A673 (cell line): ENCODE results near the gene MAML3. TPM values are rescaled to one million over a fixed set of nuclear protein-coding genes. Genes with fewer than 3 reads are reported as not detected.

ENCODE experiments used
- BruUV-seq: library from RNA; stranded (reverse); fragments of 400-500 nt; replicated peaks from 2 replicates; lab custom pipeline; 2021; lab: Mats Ljungman, UMichigan
- CTCF ChIA-PET: fragments of 300-600 bp; sonication (Branson Sonifier 250); formaldehyde crosslinking; loops from one replicate; lab custom pipeline; 2022; ENCODE audit warnings: antibody characterized with exemption; lab: Charles Lee
- POLR2A ChIA-PET: fragments of 300-600 bp; sonication (Branson Sonifier 250); formaldehyde crosslinking; loops from one replicate; lab custom pipeline; 2022; ENCODE audit warnings: antibody characterized with exemption; ENCODE audit not compliant: low non-redundant PET; lab: Charles Lee
- DNase-seq: peaks from one replicate; pipeline ENCODE4 v3.0.0-alpha.2; 2015; ENCODE audit warnings: low spot score
- H3K27ac ChIP-seq: fragments of 200-600 bp; sonication (generic); 2 replicates; pipeline ENCODE4 v1.5.1; 2016; ENCODE audit warnings: mixed run types, low read depth, mild to moderate bottlenecking, mixed read lengths, antibody characterized with exemption, low read length; ENCODE audit not compliant: poor library complexity, severe bottlenecking
- H3K27me3 ChIP-seq: fragments of 200-600 bp; sonication (generic); replicated peaks from 2 replicates; pipeline ENCODE4 v1.6.1; 2017; ENCODE audit warnings: mixed run types, low read depth, mild to moderate bottlenecking, mixed read lengths, antibody characterized with exemption, low read length; ENCODE audit not compliant: insufficient read depth, poor library complexity
- H3K36me3 ChIP-seq: fragments of 200-600 bp; sonication (generic); 2 replicates; pipeline ENCODE4 v1.6.1; 2016; ENCODE audit warnings: mixed run types, mild to moderate bottlenecking, mixed read lengths, antibody characterized with exemption, low read length; ENCODE audit not compliant: insufficient read depth, poor library complexity, severe bottlenecking
- H3K4me1 ChIP-seq: fragments of 200-600 bp; sonication (generic); 2 replicates; pipeline ENCODE4 v1.6.1; 2017; ENCODE audit warnings: mixed run types, mild to moderate bottlenecking, mixed read lengths, antibody characterized with exemption, low read length; ENCODE audit not compliant: insufficient read depth, poor library complexity, severe bottlenecking
- H3K4me3 ChIP-seq: fragments of 200-600 bp; sonication (generic); 2 replicates; pipeline ENCODE4 v1.5.1; 2016; ENCODE audit warnings: low read depth, mixed run types, mild to moderate bottlenecking, mixed read lengths, low read length; ENCODE audit not compliant: poor library complexity, severe bottlenecking
- H3K9me3 ChIP-seq: fragments of 200-600 bp; sonication (generic); 2 replicates; pipeline ENCODE4 v1.6.1; 2016; ENCODE audit warnings: mixed run types, low read depth, mild to moderate bottlenecking, mixed read lengths, antibody characterized with exemption, low read length; ENCODE audit not compliant: poor library complexity, severe bottlenecking
- EZH2 ChIP-seq: fragments of 200-600 bp; sonication (generic); IDR thresholded peaks from 2 replicates; pipeline ENCODE4 v1.6.1; 2017; ENCODE audit warnings: borderline replicate concordance, low read depth, mild to moderate bottlenecking, mixed read lengths, antibody characterized with exemption, low read length; ENCODE audit not compliant: poor library complexity, severe bottlenecking
- intact Hi-C: fragments of 100-400 bp; cut with micrococcal nuclease; formaldehyde crosslinking; loops from one replicate; pipeline ENCODE4 v1.10.0; 2022; ENCODE audit not compliant: unreplicated experiment
- total RNA-seq: library from RNA; stranded (reverse); gene quantifications from 2 replicates; pipeline ENCODE4 v1.2.3, GENCODE V29; 2021
- TF ChIP-seq, protein P1 (sequence below): fragments of 300-800, 200-600 bp; sonication (generic); conservative IDR thresholded peaks from 2 replicates; pipeline ENCODE4 v1.5.1; 2017; ENCODE audit warnings: low read depth, mild to moderate bottlenecking, antibody characterized with exemption, low read length, moderate library complexity, mixed read lengths

The MAML3 gene
- total RNA-seq, 1 experiment from 2014 or later: 3.7 TPM

DNA sequence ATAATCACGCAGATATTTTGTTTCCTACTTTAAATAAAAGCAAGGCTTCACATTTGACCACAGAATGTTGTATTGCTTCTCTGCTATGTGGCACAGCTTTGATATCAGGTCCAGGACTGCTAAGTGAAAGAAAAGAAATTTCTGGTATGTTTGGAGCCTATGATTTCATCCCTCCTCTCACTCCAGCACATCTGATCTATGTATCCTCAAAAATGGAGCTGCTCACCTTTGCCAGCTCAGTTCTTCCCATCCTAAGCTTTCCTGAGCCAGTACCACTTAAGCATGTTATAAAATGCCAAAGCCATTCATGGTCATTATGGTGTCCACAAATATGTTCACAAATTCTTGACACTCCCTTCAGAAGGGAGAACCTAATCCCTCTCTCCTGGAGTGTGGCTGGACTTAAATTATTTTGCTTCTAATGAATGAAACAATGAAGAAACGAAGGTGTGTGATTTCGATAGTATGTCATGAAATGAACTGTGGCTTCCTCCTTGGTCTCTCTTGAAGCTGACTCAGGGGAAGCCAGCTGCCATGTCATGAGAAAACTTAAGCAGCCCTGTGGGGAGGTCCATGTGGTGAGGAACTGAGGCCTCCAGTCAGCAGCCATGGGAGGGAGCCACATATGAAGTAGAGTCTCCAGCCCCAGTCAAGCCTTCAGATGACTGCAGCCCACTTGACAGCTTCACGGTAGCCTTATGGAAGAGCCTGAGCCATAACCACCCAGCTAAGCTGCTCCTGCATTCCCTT is 280.7 kb downstream of the MAML3 start:
- TF ChIP-seq, protein P1, sequence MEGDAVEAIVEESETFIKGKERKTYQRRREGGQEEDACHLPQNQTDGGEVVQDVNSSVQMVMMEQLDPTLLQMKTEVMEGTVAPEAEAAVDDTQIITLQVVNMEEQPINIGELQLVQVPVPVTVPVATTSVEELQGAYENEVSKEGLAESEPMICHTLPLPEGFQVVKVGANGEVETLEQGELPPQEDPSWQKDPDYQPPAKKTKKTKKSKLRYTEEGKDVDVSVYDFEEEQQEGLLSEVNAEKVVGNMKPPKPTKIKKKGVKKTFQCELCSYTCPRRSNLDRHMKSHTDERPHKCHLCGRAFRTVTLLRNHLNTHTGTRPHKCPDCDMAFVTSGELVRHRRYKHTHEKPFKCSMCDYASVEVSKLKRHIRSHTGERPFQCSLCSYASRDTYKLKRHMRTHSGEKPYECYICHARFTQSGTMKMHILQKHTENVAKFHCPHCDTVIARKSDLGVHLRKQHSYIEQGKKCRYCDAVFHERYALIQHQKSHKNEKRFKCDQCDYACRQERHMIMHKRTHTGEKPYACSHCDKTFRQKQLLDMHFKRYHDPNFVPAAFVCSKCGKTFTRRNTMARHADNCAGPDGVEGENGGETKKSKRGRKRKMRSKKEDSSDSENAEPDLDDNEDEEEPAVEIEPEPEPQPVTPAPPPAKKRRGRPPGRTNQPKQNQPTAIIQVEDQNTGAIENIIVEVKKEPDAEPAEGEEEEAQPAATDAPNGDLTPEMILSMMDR: no peak
- no peak for TF ChIP-seq EZH2
- no peak overlapping the region for H3K27ac ChIP-seq
- BruUV-seq: no TSS peak
- POLR2A ChIA-PET: no interaction called here
- no peak for DNase-seq
- CTCF ChIA-PET: no interaction called here
- H3K27me3 ChIP-seq: no peaks in the 10 kb centered on the region
- H3K9me3 ChIP-seq: no peaks in the 10 kb centered on the region
- no peaks in the 10 kb centered on the region for H3K4me1 ChIP-seq
- H3K4me3 ChIP-seq: no peak overlapping the region
- H3K36me3 ChIP-seq: no peaks in the 10 kb centered on the region
- intact Hi-C loops: no loop called here

DNA sequence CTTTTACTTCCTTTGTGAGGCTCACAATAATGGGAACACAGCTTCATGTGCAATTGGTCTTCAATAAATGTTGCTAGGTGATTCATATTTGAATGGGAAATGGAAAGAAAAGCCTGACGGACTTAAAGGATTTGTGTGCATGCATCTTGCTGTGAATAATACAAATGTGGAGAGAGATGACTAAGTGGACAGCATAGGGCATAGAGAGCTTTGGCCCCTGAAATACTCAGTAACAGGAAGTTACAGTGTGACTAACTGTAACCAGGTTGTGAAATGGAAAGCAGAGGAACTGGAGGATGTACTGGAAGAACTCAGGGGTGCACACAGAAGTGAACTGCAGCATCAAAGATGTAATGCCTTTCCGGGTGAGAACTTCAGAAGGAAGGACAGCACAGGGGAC is 281.7 kb downstream of the MAML3 start:
- CTCF ChIA-PET: no interaction called here

DNA sequence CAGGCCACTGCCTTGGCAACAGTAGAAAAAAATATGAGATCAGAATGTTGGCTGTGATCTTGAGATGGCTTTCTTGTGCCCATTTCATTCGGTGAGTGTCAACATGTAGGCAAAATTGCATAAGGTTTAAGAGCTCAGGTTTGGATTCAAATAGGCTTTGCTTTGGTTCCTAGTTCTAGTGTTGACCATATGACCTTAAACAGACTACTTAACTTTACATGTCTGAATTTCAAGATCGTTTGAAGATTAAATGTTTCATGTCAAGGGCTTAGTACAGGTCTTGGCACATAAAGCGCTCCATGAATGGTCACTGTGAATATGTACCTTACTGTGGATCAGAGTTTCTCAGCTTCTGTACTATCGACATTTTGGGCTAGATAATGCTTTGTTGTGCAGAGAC is 284.2 kb downstream of the MAML3 start:
- DNase-seq: no peak
- POLR2A ChIA-PET: no interaction called here
- CTCF ChIA-PET: no interaction called here
- Histone ChIP-seq H3K36me3 (no peaks in the 10 kb centered on the region), H3K27me3 (no peaks in the 10 kb centered on the region), H3K27ac (no peak overlapping the region), H3K9me3 (no peaks in the 10 kb centered on the region), H3K4me1 (no peaks in the 10 kb centered on the region), H3K4me3 (no peak overlapping the region)
- intact Hi-C loops: no loop called here
- no TSS peak for BruUV-seq
- TF ChIP-seq EZH2: no peak
- TF ChIP-seq, protein P1: no peak

More for the DNA sequence above, 281.7 kb downstream of the MAML3 start:
- Histone ChIP-seq H3K27ac (no peak overlapping the region), H3K4me3 (no peak overlapping the region), H3K36me3 (no peaks in the 10 kb centered on the region), H3K4me1 (no peaks in the 10 kb centered on the region), H3K9me3 (no peaks in the 10 kb centered on the region), H3K27me3 (no peaks in the 10 kb centered on the region)
- TF ChIP-seq, protein P1: no peak
- no peak for TF ChIP-seq EZH2
- POLR2A ChIA-PET: no interaction called here
- intact Hi-C loops: no loop called here
- BruUV-seq: no TSS peak
- no peak for DNase-seq
